ENCODE data around the gene HEPACAM2. TPM values are rescaled to one million over a fixed set of nuclear protein-coding genes. Genes with fewer than 3 reads are reported as not detected.

Gene HEPACAM2
- total RNA-seq, 1 donor from 2014 or later: not detected

DNA sequence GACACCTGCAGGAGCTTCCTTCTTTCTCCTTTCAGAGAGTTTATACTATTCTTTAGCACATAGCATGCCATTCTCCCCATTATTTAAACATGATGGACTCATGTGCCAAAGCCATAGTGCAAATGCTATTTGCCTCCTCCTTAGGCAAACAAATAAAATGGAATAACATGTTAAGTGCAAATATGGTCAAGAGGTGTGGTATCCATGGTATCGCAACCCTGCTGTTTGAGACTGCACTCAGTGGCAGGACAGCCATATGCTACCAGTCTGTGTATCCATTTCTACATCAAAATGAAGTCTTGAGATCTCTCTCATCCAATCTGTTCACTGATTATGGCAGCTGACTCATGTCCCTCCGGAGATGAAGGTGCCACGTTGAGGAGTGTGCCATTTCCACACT lies 22.8 kb downstream of the HEPACAM2 start:
- DNase-seq: no peak
- Mint-ChIP-seq H3K36me3 (ENCODE audit: unreplicated experiment) (no peaks in the 10 kb centered on the region), H3K9me3 (ENCODE audit: unreplicated experiment) (peaks cover 3% of the 10 kb centered on the region), H3K27me3 (ENCODE audit: unreplicated experiment) (no peaks in the 10 kb centered on the region), H3K4me3 (ENCODE audit: unreplicated experiment) (no peak overlapping the region), H3K4me1 (ENCODE audit: low read depth, unreplicated experiment) (peaks cover 4% of the 10 kb centered on the region), H3K27ac (ENCODE audit: unreplicated experiment) (no peak overlapping the region)
- TF ChIP-seq, protein P1, sequence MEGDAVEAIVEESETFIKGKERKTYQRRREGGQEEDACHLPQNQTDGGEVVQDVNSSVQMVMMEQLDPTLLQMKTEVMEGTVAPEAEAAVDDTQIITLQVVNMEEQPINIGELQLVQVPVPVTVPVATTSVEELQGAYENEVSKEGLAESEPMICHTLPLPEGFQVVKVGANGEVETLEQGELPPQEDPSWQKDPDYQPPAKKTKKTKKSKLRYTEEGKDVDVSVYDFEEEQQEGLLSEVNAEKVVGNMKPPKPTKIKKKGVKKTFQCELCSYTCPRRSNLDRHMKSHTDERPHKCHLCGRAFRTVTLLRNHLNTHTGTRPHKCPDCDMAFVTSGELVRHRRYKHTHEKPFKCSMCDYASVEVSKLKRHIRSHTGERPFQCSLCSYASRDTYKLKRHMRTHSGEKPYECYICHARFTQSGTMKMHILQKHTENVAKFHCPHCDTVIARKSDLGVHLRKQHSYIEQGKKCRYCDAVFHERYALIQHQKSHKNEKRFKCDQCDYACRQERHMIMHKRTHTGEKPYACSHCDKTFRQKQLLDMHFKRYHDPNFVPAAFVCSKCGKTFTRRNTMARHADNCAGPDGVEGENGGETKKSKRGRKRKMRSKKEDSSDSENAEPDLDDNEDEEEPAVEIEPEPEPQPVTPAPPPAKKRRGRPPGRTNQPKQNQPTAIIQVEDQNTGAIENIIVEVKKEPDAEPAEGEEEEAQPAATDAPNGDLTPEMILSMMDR (IDR thresholded peaks at IDR 0.05; ENCODE audit: partially characterized antibody, unreplicated experiment): no peak

DNA sequence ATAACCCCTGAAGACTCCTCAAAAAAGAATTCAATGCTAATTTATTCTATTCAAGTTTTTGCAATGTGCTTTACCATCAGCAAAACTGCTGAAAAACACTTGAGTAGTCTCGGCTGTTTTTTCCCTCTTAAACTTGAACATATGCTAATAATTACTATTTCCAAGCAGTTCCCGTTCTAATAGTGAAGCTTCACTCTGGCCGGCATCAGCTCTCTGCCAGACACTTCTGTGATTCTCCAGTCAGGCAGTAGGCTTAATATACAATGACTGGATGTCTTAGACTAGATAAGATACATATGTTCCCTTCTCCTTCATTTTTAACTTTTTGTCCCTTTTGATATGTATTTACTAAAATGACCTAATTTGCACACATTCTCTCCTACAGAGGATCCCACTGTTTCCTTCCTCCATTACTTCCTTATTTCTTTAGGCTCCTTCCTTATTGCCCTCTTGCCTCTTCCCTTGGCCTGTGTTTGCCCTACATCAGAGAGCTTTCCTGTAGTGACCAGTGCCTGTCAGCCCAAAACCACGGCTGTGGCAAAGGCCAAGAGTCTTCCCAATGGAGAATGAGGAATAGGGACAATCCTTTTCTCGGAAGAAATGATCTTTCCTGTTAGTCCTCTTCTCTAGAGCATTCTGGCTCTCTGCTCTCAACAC lies 23.5 kb downstream of the HEPACAM2 start:
- peaks cover 4% of the 10 kb centered on the region for H3K4me1 Mint-ChIP-seq (ENCODE audit: low read depth, unreplicated experiment)
- TF ChIP-seq, protein P1 (IDR thresholded peaks at IDR 0.05; ENCODE audit: partially characterized antibody, unreplicated experiment): no peak
- peaks cover 3% of the 10 kb centered on the region for H3K9me3 Mint-ChIP-seq (ENCODE audit: unreplicated experiment)
- no peak overlapping the region for H3K27ac Mint-ChIP-seq (ENCODE audit: unreplicated experiment)
- no peaks in the 10 kb centered on the region for H3K27me3 Mint-ChIP-seq (ENCODE audit: unreplicated experiment)
- no peaks in the 10 kb centered on the region for H3K36me3 Mint-ChIP-seq (ENCODE audit: unreplicated experiment)
- no peak for DNase-seq
- H3K4me3 Mint-ChIP-seq (ENCODE audit: unreplicated experiment): no peak overlapping the region

DNA sequence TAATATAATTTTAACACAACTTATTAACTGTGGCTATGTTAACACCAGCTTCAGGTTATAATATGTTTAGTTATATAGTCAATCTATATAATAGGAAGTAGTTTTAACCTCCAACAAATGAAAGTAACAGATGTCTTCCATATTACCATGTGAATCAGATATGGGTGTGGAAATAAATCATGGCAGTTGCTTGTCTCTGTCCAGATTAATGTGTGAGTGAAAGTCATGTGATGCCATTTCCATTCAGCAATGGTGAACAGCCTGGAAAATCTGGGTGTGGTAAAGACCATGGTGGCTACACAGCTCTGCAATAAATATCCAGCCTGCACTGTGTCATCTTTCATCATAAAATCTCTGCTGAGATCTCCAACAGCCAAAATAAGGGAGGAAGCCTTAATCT lies 27.8 kb downstream of the HEPACAM2 start:
- Mint-ChIP-seq H3K4me1 (ENCODE audit: low read depth, unreplicated experiment) (peaks cover 1% of the 10 kb centered on the region), H3K27me3 (ENCODE audit: unreplicated experiment) (no peaks in the 10 kb centered on the region), H3K27ac (ENCODE audit: unreplicated experiment) (no peak overlapping the region), H3K9me3 (ENCODE audit: unreplicated experiment) (peaks cover under 1% of the 10 kb centered on the region), H3K36me3 (ENCODE audit: unreplicated experiment) (no peaks in the 10 kb centered on the region), H3K4me3 (ENCODE audit: unreplicated experiment) (no peak overlapping the region)
- DNase-seq: no peak
- TF ChIP-seq, protein P1 (IDR thresholded peaks at IDR 0.05; ENCODE audit: partially characterized antibody, unreplicated experiment): no peak

DNA sequence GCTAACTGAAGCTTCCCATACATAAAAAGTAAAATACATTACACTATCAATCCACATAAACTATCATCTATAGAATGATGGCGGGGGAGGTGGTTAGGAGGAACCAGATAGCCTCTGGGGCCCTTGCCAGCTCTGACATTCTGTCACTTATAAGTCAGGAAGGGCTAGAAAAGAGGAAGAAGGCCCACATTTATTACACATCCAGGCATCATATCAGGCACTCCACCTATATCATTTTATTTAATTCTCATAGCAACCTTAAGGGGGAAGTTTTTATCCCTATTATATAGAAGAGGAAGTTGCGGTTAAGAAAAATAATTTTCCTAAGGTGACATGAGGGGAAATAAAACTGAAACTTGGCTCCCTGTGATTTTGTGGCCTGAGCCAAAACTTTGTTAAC lies 29.9 kb downstream of the HEPACAM2 start:
- DNase-seq: no peak
- Mint-ChIP-seq H3K4me1 (ENCODE audit: low read depth, unreplicated experiment) (no peaks in the 10 kb centered on the region), H3K4me3 (ENCODE audit: unreplicated experiment) (no peak overlapping the region), H3K27me3 (ENCODE audit: unreplicated experiment) (no peaks in the 10 kb centered on the region), H3K36me3 (ENCODE audit: unreplicated experiment) (no peaks in the 10 kb centered on the region), H3K27ac (ENCODE audit: unreplicated experiment) (no peak overlapping the region), H3K9me3 (ENCODE audit: unreplicated experiment) (no peaks in the 10 kb centered on the region)
- TF ChIP-seq, protein P1 (IDR thresholded peaks at IDR 0.05; ENCODE audit: partially characterized antibody, unreplicated experiment): no peak

DNA sequence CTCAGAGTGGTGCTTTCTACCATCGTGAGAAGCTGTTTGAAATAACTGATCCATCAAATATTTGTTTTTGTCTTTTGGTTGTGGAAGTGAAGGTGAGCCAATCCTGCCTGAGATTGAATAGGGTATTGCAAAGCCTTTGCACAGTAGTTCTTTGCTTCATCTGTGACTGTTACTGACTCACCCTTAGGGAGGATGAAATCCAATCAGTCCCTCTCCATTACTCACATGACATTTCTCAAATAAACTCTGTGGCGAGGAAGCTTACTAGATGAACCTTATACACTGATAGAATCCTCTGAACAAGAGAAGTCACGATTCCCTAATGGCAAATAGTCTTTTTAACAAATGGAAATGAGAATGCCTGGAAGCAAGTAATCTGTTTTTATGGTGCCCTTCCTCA lies 31.9 kb downstream of the HEPACAM2 start:
- H3K4me1 Mint-ChIP-seq (ENCODE audit: low read depth, unreplicated experiment): no peaks in the 10 kb centered on the region
- H3K27ac Mint-ChIP-seq (ENCODE audit: unreplicated experiment): no peak overlapping the region
- no peaks in the 10 kb centered on the region for H3K27me3 Mint-ChIP-seq (ENCODE audit: unreplicated experiment)
- TF ChIP-seq, protein P1 (IDR thresholded peaks at IDR 0.05; ENCODE audit: partially characterized antibody, unreplicated experiment): no peak
- no peak for DNase-seq
- H3K36me3 Mint-ChIP-seq (ENCODE audit: unreplicated experiment): no peaks in the 10 kb centered on the region
- H3K4me3 Mint-ChIP-seq (ENCODE audit: unreplicated experiment): no peak overlapping the region
- H3K9me3 Mint-ChIP-seq (ENCODE audit: unreplicated experiment): no peaks in the 10 kb centered on the region

Measured in glutamatergic neuron (in vitro differentiated cells).